PFSK-1 (cell line): Measurements from ENCODE around the gene LIX1.

ENCODE experiments used
- POLR2AphosphoS5 ChIP-seq: IDR thresholded peaks from 2 replicates; pipeline ENCODE4 v1.6.1; 2012; ENCODE audit warnings: low read depth, mild to moderate bottlenecking, control low read depth, low read length, moderate library complexity
- SIN3A ChIP-seq: IDR thresholded peaks from 2 replicates; pipeline ENCODE4 v1.6.1; 2012; ENCODE audit warnings: mild to moderate bottlenecking, low read length, moderate library complexity, borderline replicate concordance; ENCODE audit not compliant: insufficient read depth
- TF ChIP-seq, protein P1 (sequence below), 2 experiments: IDR thresholded peaks; 2 replicates each; pipeline versions ENCODE4 v1.6.1 to v1.8.0; 2011 to 2012; ENCODE audit warnings: low read depth in 2 of 2, low read length in 2 of 2, control low read depth in 1 of 2, inconsistent platforms in 1 of 2, mild to moderate bottlenecking in 1 of 2, moderate library complexity in 1 of 2; ENCODE audit not compliant: insufficient read depth in 1 of 2

DNA sequence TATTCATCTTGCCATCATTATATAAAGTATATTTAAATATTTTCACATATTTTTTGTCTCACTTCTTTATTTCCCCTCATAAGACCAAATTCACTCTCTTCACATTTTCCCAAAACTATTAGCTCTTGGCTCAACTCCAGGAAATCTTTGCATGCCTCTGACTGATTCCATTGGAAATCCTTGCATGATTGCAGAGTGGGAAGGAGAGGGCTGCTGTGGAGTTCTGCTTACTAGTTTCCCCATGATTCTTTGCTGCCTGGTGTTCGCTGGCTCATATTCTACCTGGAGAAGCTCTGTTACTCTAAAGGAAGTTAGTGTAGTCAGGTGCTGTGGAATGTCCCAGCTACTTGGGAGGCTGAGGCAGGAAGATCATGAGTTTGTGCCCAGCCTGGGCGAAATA, 41.9 kb downstream of the LIX1 start:
- TF ChIP-seq POLR2AphosphoS5, result no peak
- TF ChIP-seq, protein P1, sequence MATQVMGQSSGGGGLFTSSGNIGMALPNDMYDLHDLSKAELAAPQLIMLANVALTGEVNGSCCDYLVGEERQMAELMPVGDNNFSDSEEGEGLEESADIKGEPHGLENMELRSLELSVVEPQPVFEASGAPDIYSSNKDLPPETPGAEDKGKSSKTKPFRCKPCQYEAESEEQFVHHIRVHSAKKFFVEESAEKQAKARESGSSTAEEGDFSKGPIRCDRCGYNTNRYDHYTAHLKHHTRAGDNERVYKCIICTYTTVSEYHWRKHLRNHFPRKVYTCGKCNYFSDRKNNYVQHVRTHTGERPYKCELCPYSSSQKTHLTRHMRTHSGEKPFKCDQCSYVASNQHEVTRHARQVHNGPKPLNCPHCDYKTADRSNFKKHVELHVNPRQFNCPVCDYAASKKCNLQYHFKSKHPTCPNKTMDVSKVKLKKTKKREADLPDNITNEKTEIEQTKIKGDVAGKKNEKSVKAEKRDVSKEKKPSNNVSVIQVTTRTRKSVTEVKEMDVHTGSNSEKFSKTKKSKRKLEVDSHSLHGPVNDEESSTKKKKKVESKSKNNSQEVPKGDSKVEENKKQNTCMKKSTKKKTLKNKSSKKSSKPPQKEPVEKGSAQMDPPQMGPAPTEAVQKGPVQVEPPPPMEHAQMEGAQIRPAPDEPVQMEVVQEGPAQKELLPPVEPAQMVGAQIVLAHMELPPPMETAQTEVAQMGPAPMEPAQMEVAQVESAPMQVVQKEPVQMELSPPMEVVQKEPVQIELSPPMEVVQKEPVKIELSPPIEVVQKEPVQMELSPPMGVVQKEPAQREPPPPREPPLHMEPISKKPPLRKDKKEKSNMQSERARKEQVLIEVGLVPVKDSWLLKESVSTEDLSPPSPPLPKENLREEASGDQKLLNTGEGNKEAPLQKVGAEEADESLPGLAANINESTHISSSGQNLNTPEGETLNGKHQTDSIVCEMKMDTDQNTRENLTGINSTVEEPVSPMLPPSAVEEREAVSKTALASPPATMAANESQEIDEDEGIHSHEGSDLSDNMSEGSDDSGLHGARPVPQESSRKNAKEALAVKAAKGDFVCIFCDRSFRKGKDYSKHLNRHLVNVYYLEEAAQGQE (IDR thresholded peaks at IDR 0.05; ENCODE audit: insufficient read depth in 1 of 2, low read depth in 2 of 2, low read length in 2 of 2), result no peak
- TF ChIP-seq SIN3A, result no peak
